HepG2 (cell line): ENCODE measurements around the gene APBB3. TPM values are rescaled to one million over a fixed set of nuclear protein-coding genes. Genes with fewer than 3 reads are reported as not detected.

ENCODE experiments used
- FOSL2 ChIP-seq: sonication (generic); formaldehyde crosslinking; IDR thresholded peaks from 2 replicates; pipeline ENCODE4 v1.4.0; 2020; ENCODE audit warnings: missing genetic modification reagents
- IRX3 ChIP-seq: sonication (generic); formaldehyde crosslinking; IDR thresholded peaks from 2 replicates; pipeline ENCODE4 v1.8.1; 2023; ENCODE audit warnings: mild to moderate bottlenecking, low read depth, missing genetic modification reagents, borderline replicate concordance
- JUND ChIP-seq: sonication (generic); formaldehyde crosslinking; IDR thresholded peaks from 2 replicates; pipeline ENCODE4 v1.8.0; 2022; ENCODE audit warnings: mild to moderate bottlenecking, missing genetic modification reagents
- KLF11 ChIP-seq: IDR thresholded peaks from 2 replicates; pipeline ENCODE4 v1.6.1; 2016; ENCODE audit warnings: missing compliant biosample characterization
- PCBP1 ChIP-seq: fragments of 200-400 bp; formaldehyde crosslinking; IDR thresholded peaks from 2 replicates; pipeline ENCODE4 v1.6.1; 2017; ENCODE audit warnings: mild to moderate bottlenecking, low read depth, low read length, borderline replicate concordance
- SAFB2 ChIP-seq: sonication (generic); formaldehyde crosslinking; IDR thresholded peaks from 2 replicates; pipeline ENCODE4 v1.5.1; 2020; ENCODE audit warnings: missing genetic modification reagents, low read depth, mild to moderate bottlenecking, borderline replicate concordance
- TARDBP ChIP-seq: sonication (generic); formaldehyde crosslinking; IDR thresholded peaks from 2 replicates; pipeline ENCODE4 v1.8.0; 2022; ENCODE audit warnings: mild to moderate bottlenecking, missing genetic modification reagents
- TBX3 ChIP-seq: fragments of 450-650 bp; IDR thresholded peaks from 2 replicates; pipeline ENCODE4 v1.6.1; 2017; ENCODE audit warnings: antibody characterized with exemption, mild to moderate bottlenecking, inconsistent platforms, borderline replicate concordance
- ZFAT ChIP-seq: sonication (generic); formaldehyde crosslinking; conservative IDR thresholded peaks from 2 replicates; pipeline ENCODE4 v1.8.1; 2023; ENCODE audit warnings: missing genetic modification reagents, inconsistent platforms
- ZIK1 ChIP-seq: sonication (generic); formaldehyde crosslinking; IDR thresholded peaks from 2 replicates; pipeline ENCODE4 v1.5.0; 2020; ENCODE audit warnings: mild to moderate bottlenecking, low read depth, missing genetic modification reagents, borderline replicate concordance
- ZMAT3 ChIP-seq: sonication (generic); formaldehyde crosslinking; conservative IDR thresholded peaks from 2 replicates; pipeline ENCODE4 v1.7.0; 2021; ENCODE audit warnings: missing genetic modification reagents
- ZNF432 ChIP-seq: sonication (generic); formaldehyde crosslinking; IDR thresholded peaks from 2 replicates; pipeline ENCODE4 v1.5.0; 2020; ENCODE audit warnings: missing genetic modification reagents, mild to moderate bottlenecking, borderline replicate concordance
- ZNF556 ChIP-seq: sonication (generic); formaldehyde crosslinking; IDR thresholded peaks from 2 replicates; pipeline ENCODE4 v1.4.0; 2020; ENCODE audit warnings: mild to moderate bottlenecking, missing genetic modification reagents, borderline replicate concordance
- ZNF652 ChIP-seq: IDR thresholded peaks from 2 replicates; pipeline ENCODE4 v1.6.1; 2016; ENCODE audit warnings: low read depth, borderline replicate concordance
- ZNF672 ChIP-seq: sonication (generic); formaldehyde crosslinking; IDR thresholded peaks from 2 replicates; pipeline ENCODE4 v1.8.1; 2022; ENCODE audit warnings: missing genetic modification reagents
- ZNF891 ChIP-seq: sonication (generic); formaldehyde crosslinking; IDR thresholded peaks from 2 replicates; pipeline ENCODE4 v1.5.0; 2020; ENCODE audit warnings: mild to moderate bottlenecking, missing genetic modification reagents
- polyA plus RNA-seq, 8 experiments: library from polyadenylated mRNA; depleted of rRNA in 3 of 8; stranded (reverse) in 7 of 8; unstranded in 1 of 8; fragments of >200 nt; fragmentation: Illumina TruSeq in 4 of 8; extraction: Trizol in 4 of 8; gene quantifications; 2 replicates each; pipeline versions ENCODE4 v1.2.1 to v1.2.3, GENCODE V29; 2011 to 2016; ENCODE audit warnings: low read depth in 4 of 8, missing spikeins in 1 of 8, mixed read lengths in 1 of 8; ENCODE audit not compliant: insufficient read depth in 1 of 8
- total RNA-seq, 5 experiments: library from RNA; depleted of rRNA; stranded (reverse); fragments of >200 nt; fragmentation: Illumina TruSeq; extraction: Trizol; gene quantifications; 2 replicates each; pipeline ENCODE4 v1.2.3, GENCODE V29; 2016; ENCODE audit warnings: low read depth in 1 of 5
- TF ChIP-seq, protein P1 (sequence below): sonication (generic); formaldehyde crosslinking; IDR thresholded peaks from 2 replicates; pipeline ENCODE4 v1.4.0; 2020; ENCODE audit warnings: mild to moderate bottlenecking, missing genetic modification reagents
- TF ChIP-seq, protein P2 (sequence below): sonication (generic); formaldehyde crosslinking; IDR thresholded peaks from 2 replicates; pipeline ENCODE4 v1.4.0; 2020; ENCODE audit warnings: missing genetic modification reagents, mild to moderate bottlenecking, borderline replicate concordance
- TF ChIP-seq, protein P3 (sequence below): sonication (generic); formaldehyde crosslinking; IDR thresholded peaks from 2 replicates; pipeline ENCODE4 v1.5.0; 2020; ENCODE audit warnings: missing genetic modification reagents
- TF ChIP-seq, protein P4 (sequence below): sonication (generic); formaldehyde crosslinking; IDR thresholded peaks from 2 replicates; pipeline ENCODE4 v1.8.1; 2023; ENCODE audit warnings: missing genetic modification reagents, inconsistent platforms, borderline replicate concordance
- TF ChIP-seq, protein P5 (sequence below): IDR thresholded peaks from 2 replicates; pipeline ENCODE4 v1.6.1; 2018; ENCODE audit warnings: missing genetic modification reagents, mild to moderate bottlenecking, missing compliant biosample characterization

APBB3 gene
- total and polyA plus RNA-seq, 2 of the 13 experiments (the other 11 are each of a cell fraction or from before 2014, with no cell fraction given): 0.38 to 0.78 TPM

DNA sequence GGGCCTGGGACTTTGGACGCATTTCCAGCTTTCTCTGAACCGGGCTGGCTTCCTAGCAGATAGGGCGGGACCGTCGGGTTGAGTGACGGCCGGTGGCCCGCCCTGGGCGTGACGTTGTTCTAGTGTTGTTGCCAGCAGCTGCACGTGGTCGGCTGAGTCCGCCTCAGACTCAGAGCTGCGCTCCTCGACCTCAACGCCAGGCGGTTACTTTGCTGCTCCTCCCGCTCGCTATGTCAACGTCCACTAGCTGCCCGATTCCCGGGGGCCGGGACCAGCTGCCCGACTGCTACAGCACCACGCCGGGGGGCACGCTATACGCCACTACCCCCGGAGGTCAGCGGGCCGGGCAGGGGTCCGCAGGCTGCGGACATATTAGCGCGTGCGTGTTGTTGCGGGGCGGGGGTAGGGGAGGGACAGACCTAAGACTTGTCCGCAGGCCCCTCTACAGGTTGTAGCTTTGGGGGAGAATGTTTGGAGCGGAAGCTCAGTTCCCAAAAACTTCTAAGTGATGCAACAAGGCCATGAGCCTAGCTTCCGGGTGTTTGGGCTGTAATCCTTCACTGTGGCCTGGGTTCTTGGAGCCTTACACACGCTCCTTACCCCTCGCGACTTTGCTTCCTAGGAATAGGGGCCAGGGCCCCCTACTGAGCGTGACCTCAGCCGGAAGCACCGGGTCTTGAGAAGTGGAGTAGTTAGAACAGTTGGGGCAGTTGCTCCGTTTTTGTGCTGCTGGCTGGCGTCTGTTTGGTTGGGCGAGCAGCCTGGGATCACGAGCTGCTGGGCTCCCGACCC is 16.7 kb downstream of the APBB3 start, which contains the start of gene EIF4EBP3 (continued):
- TF ChIP-seq ZNF556: no peak; the same call in 1 of the 2 replicates
- TF ChIP-seq, protein P1, sequence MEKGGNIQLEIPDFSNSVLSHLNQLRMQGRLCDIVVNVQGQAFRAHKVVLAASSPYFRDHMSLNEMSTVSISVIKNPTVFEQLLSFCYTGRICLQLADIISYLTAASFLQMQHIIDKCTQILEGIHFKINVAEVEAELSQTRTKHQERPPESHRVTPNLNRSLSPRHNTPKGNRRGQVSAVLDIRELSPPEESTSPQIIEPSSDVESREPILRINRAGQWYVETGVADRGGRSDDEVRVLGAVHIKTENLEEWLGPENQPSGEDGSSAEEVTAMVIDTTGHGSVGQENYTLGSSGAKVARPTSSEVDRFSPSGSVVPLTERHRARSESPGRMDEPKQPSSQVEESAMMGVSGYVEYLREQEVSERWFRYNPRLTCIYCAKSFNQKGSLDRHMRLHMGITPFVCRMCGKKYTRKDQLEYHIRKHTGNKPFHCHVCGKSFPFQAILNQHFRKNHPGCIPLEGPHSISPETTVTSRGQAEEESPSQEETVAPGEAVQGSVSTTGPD: no peak
- TF ChIP-seq ZNF672 (CRISPR knock-in tag): no peak
- TF ChIP-seq, protein P2, sequence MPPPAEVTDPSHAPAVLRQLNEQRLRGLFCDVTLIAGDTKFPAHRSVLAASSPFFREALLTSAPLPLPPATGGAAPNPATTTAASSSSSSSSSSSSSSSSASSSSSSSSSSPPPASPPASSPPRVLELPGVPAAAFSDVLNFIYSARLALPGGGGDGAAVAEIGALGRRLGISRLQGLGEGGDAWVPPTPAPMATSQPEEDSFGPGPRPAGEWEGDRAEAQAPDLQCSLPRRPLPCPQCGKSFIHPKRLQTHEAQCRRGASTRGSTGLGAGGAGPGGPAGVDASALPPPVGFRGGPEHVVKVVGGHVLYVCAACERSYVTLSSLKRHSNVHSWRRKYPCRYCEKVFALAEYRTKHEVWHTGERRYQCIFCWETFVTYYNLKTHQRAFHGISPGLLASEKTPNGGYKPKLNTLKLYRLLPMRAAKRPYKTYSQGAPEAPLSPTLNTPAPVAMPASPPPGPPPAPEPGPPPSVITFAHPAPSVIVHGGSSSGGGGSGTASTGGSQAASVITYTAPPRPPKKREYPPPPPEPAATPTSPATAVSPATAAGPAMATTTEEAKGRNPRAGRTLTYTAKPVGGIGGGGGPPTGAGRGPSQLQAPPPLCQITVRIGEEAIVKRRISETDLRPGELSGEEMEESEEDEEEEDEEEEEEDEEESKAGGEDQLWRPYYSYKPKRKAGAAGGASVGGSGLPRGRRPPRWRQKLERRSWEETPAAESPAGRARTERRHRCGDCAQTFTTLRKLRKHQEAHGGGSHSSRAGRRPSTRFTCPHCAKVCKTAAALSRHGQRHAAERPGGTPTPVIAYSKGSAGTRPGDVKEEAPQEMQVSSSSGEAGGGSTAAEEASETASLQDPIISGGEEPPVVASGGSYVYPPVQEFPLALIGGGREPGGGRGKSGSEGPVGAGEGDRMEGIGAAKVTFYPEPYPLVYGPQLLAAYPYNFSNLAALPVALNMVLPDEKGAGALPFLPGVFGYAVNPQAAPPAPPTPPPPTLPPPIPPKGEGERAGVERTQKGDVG: 0 out of 2 replicates have a peak, but pooled peaks have one; percentile 69
- no peak for TF ChIP-seq SAFB2 (CRISPR knock-in tag)
- TF ChIP-seq IRX3 (CRISPR knock-in tag): peak; percentile 43; the same call in 1 of the 2 replicates
- no peak for TF ChIP-seq TBX3
- peak; percentile 49; the same call in 1 of the 2 replicates for TF ChIP-seq FOSL2 (CRISPR knock-in tag)
- peak; percentile 85; the same call in 1 of the 2 replicates for TF ChIP-seq KLF11 (CRISPR knock-in tag)
- TF ChIP-seq ZMAT3 (CRISPR knock-in tag): 0 out of 2 replicates have a peak, but pooled peaks have one; percentile 29
- TF ChIP-seq ZNF652 (CRISPR knock-in tag): no peak
- TF ChIP-seq TARDBP (CRISPR knock-in tag): peak; percentile 76
- TF ChIP-seq ZIK1 (CRISPR knock-in tag): no peak
- no peak for TF ChIP-seq JUND (CRISPR knock-in tag)
- no peak for TF ChIP-seq ZFAT
- TF ChIP-seq, protein P3, sequence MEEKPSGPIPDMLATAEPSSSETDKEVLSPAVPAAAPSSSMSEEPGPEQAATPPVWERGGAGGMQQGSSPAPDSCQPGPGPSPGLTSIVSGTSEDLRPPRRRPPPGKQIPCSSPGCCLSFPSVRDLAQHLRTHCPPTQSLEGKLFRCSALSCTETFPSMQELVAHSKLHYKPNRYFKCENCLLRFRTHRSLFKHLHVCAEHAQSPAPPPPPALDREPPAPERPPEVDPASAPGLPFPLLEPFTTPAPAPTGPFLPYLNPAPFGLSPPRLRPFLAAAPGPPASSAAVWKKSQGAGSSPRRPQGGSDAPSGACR (CRISPR knock-in tag): peak; percentile 22; the same call in 1 of the 2 replicates
- TF ChIP-seq, protein P4, sequence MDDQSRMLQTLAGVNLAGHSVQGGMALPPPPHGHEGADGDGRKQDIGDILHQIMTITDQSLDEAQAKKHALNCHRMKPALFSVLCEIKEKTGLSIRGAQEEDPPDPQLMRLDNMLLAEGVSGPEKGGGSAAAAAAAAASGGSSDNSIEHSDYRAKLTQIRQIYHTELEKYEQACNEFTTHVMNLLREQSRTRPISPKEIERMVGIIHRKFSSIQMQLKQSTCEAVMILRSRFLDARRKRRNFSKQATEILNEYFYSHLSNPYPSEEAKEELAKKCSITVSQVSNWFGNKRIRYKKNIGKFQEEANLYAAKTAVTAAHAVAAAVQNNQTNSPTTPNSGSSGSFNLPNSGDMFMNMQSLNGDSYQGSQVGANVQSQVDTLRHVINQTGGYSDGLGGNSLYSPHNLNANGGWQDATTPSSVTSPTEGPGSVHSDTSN (CRISPR knock-in tag): peak; percentile 51; the same call in 1 of the 2 replicates
- TF ChIP-seq ZNF432 (CRISPR knock-in tag): no peak
- TF ChIP-seq PCBP1: peak; percentile 59; the same call in 1 of the 2 replicates
- TF ChIP-seq, protein P5, sequence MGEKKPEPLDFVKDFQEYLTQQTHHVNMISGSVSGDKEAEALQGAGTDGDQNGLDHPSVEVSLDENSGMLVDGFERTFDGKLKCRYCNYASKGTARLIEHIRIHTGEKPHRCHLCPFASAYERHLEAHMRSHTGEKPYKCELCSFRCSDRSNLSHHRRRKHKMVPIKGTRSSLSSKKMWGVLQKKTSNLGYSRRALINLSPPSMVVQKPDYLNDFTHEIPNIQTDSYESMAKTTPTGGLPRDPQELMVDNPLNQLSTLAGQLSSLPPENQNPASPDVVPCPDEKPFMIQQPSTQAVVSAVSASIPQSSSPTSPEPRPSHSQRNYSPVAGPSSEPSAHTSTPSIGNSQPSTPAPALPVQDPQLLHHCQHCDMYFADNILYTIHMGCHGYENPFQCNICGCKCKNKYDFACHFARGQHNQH (CRISPR knock-in tag): peak; percentile 52; the same call in 1 of the 2 replicates
- peak; percentile 38; the same call in 1 of the 2 replicates for TF ChIP-seq ZNF891 (CRISPR knock-in tag)
